ENCODE measurements around the gene GAS7.

The GAS7 gene

DNA sequence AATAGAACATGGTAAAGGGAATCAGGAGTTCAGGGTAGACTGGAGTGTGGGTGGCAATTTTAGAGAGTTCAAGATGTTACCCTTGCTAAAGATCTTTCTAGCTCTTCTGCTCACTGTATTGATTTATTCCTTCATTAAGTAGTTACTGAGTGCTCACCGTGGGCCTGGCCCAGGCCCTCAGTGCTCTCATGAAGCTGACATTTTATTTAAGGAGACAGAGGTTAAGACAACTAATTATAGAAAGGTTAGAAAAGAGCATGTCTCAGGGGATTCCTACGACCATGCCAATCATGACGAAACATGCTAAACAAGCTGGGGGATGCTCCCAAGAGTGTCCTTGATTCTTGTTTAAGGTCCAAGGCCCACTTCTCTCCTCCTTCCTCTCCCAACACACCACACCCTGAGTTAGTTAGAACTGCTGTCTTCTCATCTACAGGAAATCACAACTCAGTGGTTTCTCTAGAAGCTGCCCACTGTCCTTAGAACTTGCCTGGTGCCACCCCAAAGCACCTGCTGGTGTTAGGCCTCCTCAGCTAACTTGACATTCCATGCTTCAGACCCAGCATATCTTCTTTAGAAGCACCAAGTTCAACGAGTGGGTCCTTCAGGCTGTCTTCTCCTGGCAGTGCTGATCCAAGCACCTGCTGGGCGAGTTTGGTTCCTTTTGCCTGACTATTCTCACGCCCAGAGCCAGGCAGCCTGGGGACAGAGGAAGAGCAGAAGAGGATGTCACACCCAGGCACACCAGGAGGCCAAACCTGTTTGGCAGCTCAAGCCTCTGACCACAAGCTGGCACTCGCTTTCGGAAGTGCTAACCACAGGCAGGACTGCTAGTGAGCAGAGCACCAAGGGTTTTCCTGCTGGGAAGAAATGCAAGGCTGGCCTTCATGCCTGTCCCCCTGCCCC is 79.0 kb downstream of the GAS7 start:
- Mint-ChIP-seq H3K9me3 (no peaks in the 10 kb centered on the region), H3K4me3 (peak overlapping the region; percentile 42), H3K36me3 (peaks cover 3% of the 10 kb centered on the region), H3K27ac (peak overlapping the region; percentile 83), H3K4me1 (peaks cover 75% of the 10 kb centered on the region)
- ATAC-seq (peak; percentile 11), DNase-seq (ENCODE audit: low spot score in 2 of 2) (no peak)

- Mint-ChIP-seq H3K4me1 (peaks cover 82% of the 10 kb centered on the region), H3K36me3 (peaks cover 6% of the 10 kb centered on the region), H3K9me3 (no peaks in the 10 kb centered on the region), H3K4me3 (peak overlapping the region; percentile 42), H3K27ac (peak overlapping the region; percentile 83)
- ATAC-seq: no peak
- no peak for DNase-seq (ENCODE audit: low spot score in 2 of 2)
Observed at GRCh38 chr17:10118788-10119130, 79.6 kb downstream of the GAS7 start.

DNA sequence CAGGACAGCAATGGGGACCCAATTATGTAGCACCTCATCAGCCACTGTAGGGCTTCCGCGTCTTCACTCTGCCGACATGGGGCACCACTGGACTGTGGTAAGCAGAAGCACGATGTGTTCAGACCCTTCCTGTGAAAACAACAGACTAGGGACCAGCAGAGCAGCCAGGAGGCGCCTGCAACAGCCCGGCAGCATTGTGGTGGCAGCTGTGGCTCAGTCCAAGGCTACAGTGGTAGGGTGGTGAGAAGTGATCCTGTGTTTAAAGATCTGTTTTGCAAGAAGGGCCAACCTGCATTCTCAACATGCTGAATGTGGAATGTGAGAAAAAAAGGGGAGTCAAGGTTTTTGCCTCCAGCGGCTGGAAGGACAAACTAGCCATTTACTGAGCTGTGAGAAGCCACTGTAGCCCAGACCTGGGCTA is 80.8 kb downstream of the GAS7 start:
- ATAC-seq (peak; percentile 29), DNase-seq (ENCODE audit: low spot score in 2 of 2) (peak in 1 of 2 donors; percentile 55)
- no peaks in the 10 kb centered on the region for H3K9me3 Mint-ChIP-seq
- peak overlapping the region; percentile 74 for H3K4me3 Mint-ChIP-seq
- peaks cover 87% of the 10 kb centered on the region for H3K4me1 Mint-ChIP-seq
- H3K27ac Mint-ChIP-seq: peak overlapping the region; percentile 95
- H3K36me3 Mint-ChIP-seq: peaks cover 10% of the 10 kb centered on the region

DNA sequence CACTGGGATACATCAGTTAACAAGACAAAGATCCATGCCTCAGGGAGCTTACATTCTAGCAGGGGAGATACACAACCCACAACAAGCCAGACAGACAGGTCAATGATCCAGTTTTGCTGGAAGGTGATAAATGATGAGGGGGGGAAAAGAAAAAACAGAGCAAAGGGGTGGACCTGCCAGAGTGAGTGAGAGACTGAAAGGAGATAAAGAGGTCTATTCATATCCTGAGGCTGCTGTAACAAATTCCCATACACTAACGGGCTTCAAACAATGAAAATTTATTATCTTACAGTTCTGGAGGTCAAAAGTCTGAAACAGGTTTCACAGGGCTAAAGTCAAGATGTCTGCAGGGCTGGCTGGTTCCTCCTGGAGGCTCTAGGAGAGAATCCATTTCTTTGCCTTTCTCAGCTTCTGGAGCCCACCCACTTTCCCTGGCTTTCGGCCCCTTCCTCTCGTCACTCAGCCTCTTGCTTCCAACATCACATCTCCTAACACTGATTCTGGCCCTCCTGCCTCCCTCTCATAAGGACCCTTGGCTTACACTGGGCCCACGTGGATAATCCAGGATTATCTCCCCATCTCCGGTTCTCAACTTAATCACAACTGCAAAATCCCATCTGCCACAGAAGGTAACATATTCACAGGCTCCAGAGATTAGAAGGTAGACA is 81.5 kb downstream of the GAS7 start:
- H3K27ac Mint-ChIP-seq: peak overlapping the region; percentile 95
- no peaks in the 10 kb centered on the region for H3K9me3 Mint-ChIP-seq
- ATAC-seq (no peak), DNase-seq (ENCODE audit: low spot score in 2 of 2) (no peak)
- H3K36me3 Mint-ChIP-seq: peaks cover 15% of the 10 kb centered on the region
- H3K4me1 Mint-ChIP-seq: peaks cover 88% of the 10 kb centered on the region
- peak overlapping the region; percentile 74 for H3K4me3 Mint-ChIP-seq

- ATAC-seq (no peak), DNase-seq (ENCODE audit: low spot score in 2 of 2) (no peak)
- H3K4me3 Mint-ChIP-seq: peak overlapping the region; percentile 74
- H3K36me3 Mint-ChIP-seq: peaks cover 15% of the 10 kb centered on the region
- H3K9me3 Mint-ChIP-seq: no peaks in the 10 kb centered on the region
- H3K4me1 Mint-ChIP-seq: peaks cover 84% of the 10 kb centered on the region
- peak overlapping the region; percentile 95 for H3K27ac Mint-ChIP-seq
Observed at GRCh38 chr17:10116267-10116666, 82.1 kb downstream of the GAS7 start.

DNA sequence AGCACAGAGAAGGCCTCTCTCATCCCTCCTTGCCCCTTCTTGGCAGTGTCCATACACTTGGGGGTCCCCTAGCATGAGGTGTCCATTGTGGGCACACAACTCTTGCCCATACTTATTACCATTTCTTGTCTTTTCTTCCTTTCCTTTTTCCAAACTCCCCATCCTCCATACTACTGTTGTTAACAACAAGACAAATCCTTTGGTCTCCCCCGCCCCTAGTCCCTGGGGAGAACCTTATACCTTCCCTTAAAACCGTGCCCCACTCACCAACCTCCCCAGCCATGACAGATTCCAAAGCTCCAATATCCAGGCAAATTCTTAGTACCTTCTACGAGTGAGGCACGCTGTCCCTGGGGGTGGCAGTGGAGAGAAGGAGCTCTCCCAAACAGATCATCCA is 82.9 kb downstream of the GAS7 start:
- Mint-ChIP-seq H3K4me3 (peak overlapping the region; percentile 74), H3K9me3 (no peaks in the 10 kb centered on the region), H3K4me1 (peaks cover 79% of the 10 kb centered on the region), H3K27ac (peak overlapping the region; percentile 95), H3K36me3 (peaks cover 15% of the 10 kb centered on the region)
- ATAC-seq (no peak), DNase-seq (ENCODE audit: low spot score in 2 of 2) (no peak)

DNA sequence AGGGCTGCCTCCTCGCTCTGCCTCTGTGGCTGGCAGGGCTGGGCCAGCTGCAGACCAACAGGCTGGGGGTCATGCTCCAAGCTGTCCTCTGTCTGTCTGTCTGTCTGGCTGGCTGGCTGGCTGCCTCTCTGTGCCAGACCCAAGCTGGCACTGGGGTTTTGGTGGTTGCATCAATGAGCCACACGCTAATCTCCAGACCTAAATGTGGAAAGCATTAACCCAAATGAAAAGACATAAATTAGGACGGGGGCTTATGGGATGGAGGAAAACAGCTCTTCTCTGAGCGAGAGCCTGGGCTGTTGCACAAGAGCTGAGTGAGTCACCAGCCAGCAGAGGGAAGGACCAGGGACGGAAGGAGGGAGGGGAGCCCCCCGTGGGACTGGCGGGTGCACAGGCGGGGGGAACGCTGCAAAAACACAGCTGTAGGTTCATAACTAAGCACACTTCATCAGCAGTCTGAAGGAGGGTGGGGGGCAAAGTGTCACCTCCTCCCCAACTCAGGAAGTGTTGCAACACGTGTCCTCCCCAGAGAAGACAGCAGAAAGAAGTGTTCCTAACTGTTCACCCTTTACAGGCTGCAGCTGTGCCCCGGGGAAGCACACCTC is 83.4 kb downstream of the GAS7 start:
- Mint-ChIP-seq H3K9me3 (no peaks in the 10 kb centered on the region), H3K36me3 (peaks cover 15% of the 10 kb centered on the region), H3K4me3 (peak overlapping the region; percentile 74), H3K4me1 (peaks cover 74% of the 10 kb centered on the region), H3K27ac (peak overlapping the region; percentile 95)
- ATAC-seq (peak; percentile 81), DNase-seq (ENCODE audit: low spot score in 2 of 2) (peak; percentile 33 to 69)

DNA sequence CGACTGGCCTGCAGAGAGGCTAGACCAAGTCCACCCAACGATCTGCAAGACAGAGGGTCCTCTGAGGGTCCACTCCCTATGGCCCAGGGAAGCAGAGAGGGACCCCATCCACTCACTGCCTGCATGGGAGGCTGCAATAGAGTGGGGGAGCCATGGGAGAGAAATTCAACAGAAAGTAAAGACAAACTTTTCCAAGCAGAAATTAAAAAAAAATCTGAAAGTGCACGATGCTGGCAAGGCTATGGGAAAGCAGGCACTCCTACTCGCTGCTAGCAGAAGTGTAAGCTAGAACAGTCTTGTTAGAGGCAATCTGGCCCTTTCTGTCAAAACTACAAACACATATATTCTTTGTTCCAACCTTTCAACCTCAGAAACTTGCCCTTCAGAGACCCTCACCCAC is 85.4 kb downstream of the GAS7 start:
- peaks cover 15% of the 10 kb centered on the region for H3K36me3 Mint-ChIP-seq
- H3K9me3 Mint-ChIP-seq: no peaks in the 10 kb centered on the region
- ATAC-seq: no peak
- H3K27ac Mint-ChIP-seq: peak overlapping the region; percentile 85
- DNase-seq (ENCODE audit: low spot score in 2 of 2): no peak
- H3K4me3 Mint-ChIP-seq: peak overlapping the region; percentile 74
- peaks cover 59% of the 10 kb centered on the region for H3K4me1 Mint-ChIP-seq

- peaks cover 15% of the 10 kb centered on the region for H3K36me3 Mint-ChIP-seq
- H3K4me1 Mint-ChIP-seq: peaks cover 49% of the 10 kb centered on the region
- peak overlapping the region; percentile 85 for H3K27ac Mint-ChIP-seq
- H3K4me3 Mint-ChIP-seq: peak overlapping the region; percentile 74
- ATAC-seq (no peak), DNase-seq (ENCODE audit: low spot score in 2 of 2) (no peak)
- H3K9me3 Mint-ChIP-seq: no peaks in the 10 kb centered on the region
Observed at GRCh38 chr17:10111907-10112452, 86.4 kb downstream of the GAS7 start.

- H3K36me3 Mint-ChIP-seq: peaks cover 9% of the 10 kb centered on the region
Observed at GRCh38 chr17:10109146-10109545, 89.3 kb downstream of the GAS7 start.

GRCh38 chr17:10107316-10108165 is 90.9 kb downstream of the GAS7 start:
- ATAC-seq (no peak), DNase-seq (ENCODE audit: low spot score in 2 of 2) (no peak)
- H3K4me3 Mint-ChIP-seq: no peak overlapping the region
- H3K27ac Mint-ChIP-seq: no peak overlapping the region
- H3K36me3 Mint-ChIP-seq: peaks cover 4% of the 10 kb centered on the region
- H3K4me1 Mint-ChIP-seq: peaks cover 32% of the 10 kb centered on the region
- no peaks in the 10 kb centered on the region for H3K9me3 Mint-ChIP-seq

More at GRCh38 chr17:10109146-10109545, 89.3 kb downstream of the GAS7 start:
- Mint-ChIP-seq H3K4me1 (peaks cover 43% of the 10 kb centered on the region), H3K27ac (no peak overlapping the region), H3K9me3 (no peaks in the 10 kb centered on the region), H3K4me3 (no peak overlapping the region)
- ATAC-seq: no peak
- no peak for DNase-seq (ENCODE audit: low spot score in 2 of 2)

DNA sequence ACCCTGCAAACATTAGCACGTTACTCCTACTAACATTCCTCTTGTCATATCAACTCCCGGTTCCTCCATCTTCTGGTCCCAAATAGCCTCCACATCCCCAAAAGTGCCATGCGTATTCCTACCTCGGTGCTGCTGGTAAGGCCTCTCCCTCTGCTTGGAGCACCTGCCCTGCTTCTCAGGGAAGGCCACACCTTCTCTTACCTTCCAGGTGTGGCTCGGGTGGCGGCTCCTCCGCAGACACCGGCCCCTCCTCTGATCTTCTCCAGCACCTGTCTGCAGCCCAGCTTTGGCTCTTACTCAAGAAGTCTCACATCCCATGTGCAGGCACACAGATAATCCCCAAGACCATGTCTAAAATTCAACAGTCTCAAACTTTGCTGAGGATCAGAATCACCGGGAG is 92.3 kb downstream of the GAS7 start:
- no peak for ATAC-seq
- DNase-seq (ENCODE audit: low spot score in 2 of 2): no peak
- no peak overlapping the region for H3K4me3 Mint-ChIP-seq
- no peaks in the 10 kb centered on the region for H3K36me3 Mint-ChIP-seq
- no peaks in the 10 kb centered on the region for H3K9me3 Mint-ChIP-seq
- H3K4me1 Mint-ChIP-seq: peaks cover 23% of the 10 kb centered on the region
- no peak overlapping the region for H3K27ac Mint-ChIP-seq

- ATAC-seq (no peak), DNase-seq (ENCODE audit: low spot score in 2 of 2) (no peak)
- Mint-ChIP-seq H3K4me3 (no peak overlapping the region), H3K4me1 (peaks cover 23% of the 10 kb centered on the region), H3K27ac (no peak overlapping the region), H3K9me3 (no peaks in the 10 kb centered on the region), H3K36me3 (no peaks in the 10 kb centered on the region)
Observed at GRCh38 chr17:10105513-10106001, 92.8 kb downstream of the GAS7 start.

DNA sequence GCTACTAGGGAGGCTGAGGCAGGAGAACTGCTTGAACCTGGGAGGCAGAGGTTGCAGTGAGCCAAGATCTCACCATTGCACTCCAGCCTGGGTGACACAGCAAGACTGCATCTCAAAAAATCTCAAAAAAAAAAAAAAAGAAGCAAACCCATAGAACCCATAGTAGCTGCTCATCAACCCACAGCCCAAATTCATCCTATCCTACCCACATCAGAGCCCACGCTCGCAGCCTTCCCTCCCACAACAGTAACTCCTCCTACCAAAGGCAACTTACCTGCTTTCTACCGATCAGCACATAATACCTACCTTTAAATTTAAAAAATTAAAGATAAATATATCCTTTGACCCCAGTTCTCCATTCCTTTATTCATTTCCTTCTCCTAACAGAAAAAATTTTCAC is 94.7 kb downstream of the GAS7 start:
- H3K27ac Mint-ChIP-seq: no peak overlapping the region
- ATAC-seq (no peak), DNase-seq (ENCODE audit: low spot score in 2 of 2) (no peak)
- no peaks in the 10 kb centered on the region for H3K36me3 Mint-ChIP-seq
- H3K9me3 Mint-ChIP-seq: no peaks in the 10 kb centered on the region
- no peak overlapping the region for H3K4me3 Mint-ChIP-seq
- H3K4me1 Mint-ChIP-seq: peaks cover 23% of the 10 kb centered on the region
